NT2/D1 (cell line): ENCODE results near the gene HAPSTR1.

ENCODE experiments used
- SUZ12 ChIP-seq: IDR thresholded peaks from 2 replicates; pipeline ENCODE4 v1.6.1; 2011; ENCODE audit not compliant: insufficient read length, insufficient read depth; ENCODE audit errors: extremely low read depth
- YY1 ChIP-seq: IDR thresholded peaks from 2 replicates; pipeline ENCODE4 v1.6.1; 2011; ENCODE audit not compliant: insufficient read length, insufficient read depth
- ZNF274 ChIP-seq: IDR thresholded peaks from 2 replicates; pipeline ENCODE4 v1.6.1; 2011; ENCODE audit warnings: mild to moderate bottlenecking, low read depth, low read length

- no peak for TF ChIP-seq ZNF274
- no peak for TF ChIP-seq SUZ12
- TF ChIP-seq YY1 = peak; percentile 9
These were observed at the start of gene HAPSTR1 for GRCh38 chr16:9090960-9091866.
